Activated CD4-positive, alpha-beta memory T cell treated with anti-CD3 and anti-CD28 coated beads for 36 hours (primary cell): ENCODE measurements around the gene OR4D10. TPM values are rescaled to one million over a fixed set of nuclear protein-coding genes. Genes with fewer than 3 reads are reported as not detected.
"Not testable (repeated sequence)": the region's sequence is repeated elsewhere in the genome, so short reads cannot be mapped to it uniquely, and the experiment has no call there.

Experiments
- CTCF ChIA-PET: fragments of 350-600 bp; sonication (Branson Sonifier 250); formaldehyde crosslinking; loops from one replicate; lab custom pipeline; 2021; ENCODE audit warnings: antibody characterized with exemption, inconsistent platforms; lab: Charles Lee
- POLR2A ChIA-PET: fragments of 350-600 bp; sonication (Branson Sonifier 250); formaldehyde crosslinking; loops from one replicate; lab custom pipeline; 2021; ENCODE audit warnings: antibody characterized with exemption; lab: Charles Lee
- DNase-seq: peaks from one replicate; pipeline ENCODE4 v3.0.0-alpha.2; 2020
- H3K27ac Mint-ChIP-seq: one replicate; pipeline ENCODE4 v1.8.0; 2021; ENCODE audit warnings: mixed read lengths
- H3K27me3 Mint-ChIP-seq: one replicate; pipeline ENCODE4 v1.8.0; 2021; ENCODE audit warnings: mixed read lengths
- H3K36me3 Mint-ChIP-seq: one replicate; pipeline ENCODE4 v1.8.0; 2021; ENCODE audit warnings: mixed read lengths
- H3K4me1 Mint-ChIP-seq: one replicate; pipeline ENCODE4 v1.8.0; 2021; ENCODE audit warnings: low read depth, mixed read lengths
- H3K4me3 Mint-ChIP-seq: one replicate; pipeline ENCODE4 v1.8.0; 2021; ENCODE audit warnings: mild to moderate bottlenecking, mixed read lengths
- H3K9me3 Mint-ChIP-seq: one replicate; pipeline ENCODE4 v1.8.0; 2021; ENCODE audit warnings: mixed read lengths
- intact Hi-C: fragments of 100-400 bp; cut with micrococcal nuclease; formaldehyde crosslinking; loops from one replicate; pipeline ENCODE4 v1.15.1; 2023
- total RNA-seq, 2 experiments: library from RNA; stranded (reverse); gene quantifications; one replicate each; pipeline ENCODE4 v1.2.3, GENCODE V29; 2021

OR4D10 gene
- not detected for total RNA-seq

- Mint-ChIP-seq H3K9me3 (no peaks in the 10 kb centered on the region), H3K36me3 (no peaks in the 10 kb centered on the region), H3K27me3 (peaks cover 5% of the 10 kb centered on the region), H3K27ac (no peak within 1 kb of the TSS), H3K4me3 (no peak within 1 kb of the TSS), H3K4me1 (no peaks in the 10 kb centered on the region)
- intact Hi-C loops, result no loop called here
- ChIA-PET POLR2A (no interaction called here), CTCF (no interaction called here)
- no peak for DNase-seq
These were observed at the start of gene OR4D10 for GRCh38 chr11:59473015-59473414. TSS of gene OR4D10 (plus strand) at chr11:59473315. CDS start at chr11:59477430, 4,115 bp downstream.

GRCh38 chr11:59423835-59424234 lies 49.3 kb upstream of the OR4D10 start:
- Mint-ChIP-seq H3K4me1 (no peaks in the 10 kb centered on the region), H3K36me3 (no peaks in the 10 kb centered on the region), H3K4me3 (no peak overlapping the region), H3K9me3 (no peaks in the 10 kb centered on the region), H3K27ac (no peak overlapping the region), H3K27me3 (no peaks in the 10 kb centered on the region)
- intact Hi-C loops, result no loop called here
- CTCF ChIA-PET, result interaction anchor here (1.3 to 2.2 kb wide), 2 partner anchors 252 to 253 kb away, joined by 5 to 7 read pairs; partner anchors contain the start of gene DTX4
- no peak for DNase-seq
- POLR2A ChIA-PET, result no interaction called here

GRCh38 chr11:59425131-59425530 lies 48.0 kb upstream of the OR4D10 start:
- Mint-ChIP-seq H3K9me3 (no peaks in the 10 kb centered on the region), H3K4me3 (no peak overlapping the region), H3K27me3 (peaks cover 1% of the 10 kb centered on the region), H3K27ac (no peak overlapping the region), H3K36me3 (no peaks in the 10 kb centered on the region), H3K4me1 (no peaks in the 10 kb centered on the region)
- CTCF ChIA-PET, result interaction anchor here (0.7 to 2.2 kb wide), 2 partner anchors 14 to 253 kb away, joined by 3 to 7 read pairs; partner anchors contain the start of gene DTX4
- intact Hi-C loops, result no loop called here
- DNase-seq, result no peak
- POLR2A ChIA-PET, result no interaction called here

GRCh38 chr11:59426361-59427067 lies 46.6 kb upstream of the OR4D10 start, which contains the start of gene OR5A2:
TSS of gene OR5A2 (minus strand) at chr11:59426413. CDS start at chr11:59422953, 3,460 bp downstream.
- Mint-ChIP-seq H3K36me3 (no peaks in the 10 kb centered on the region), H3K27ac (no peak within 1 kb of the TSS), H3K4me3 (no peak within 1 kb of the TSS), H3K9me3 (no peaks in the 10 kb centered on the region), H3K27me3 (peaks cover 1% of the 10 kb centered on the region), H3K4me1 (no peaks in the 10 kb centered on the region)
- CTCF ChIA-PET, result interaction anchor here (0.9 kb wide), 1 partner anchor 254 kb away, joined by 3 read pairs; the partner anchor contains the start of gene DTX4
- intact Hi-C loops, result no loop called here
- POLR2A ChIA-PET, result no interaction called here
- no peak for DNase-seq

- POLR2A ChIA-PET, result no interaction called here
These were observed 46.1 kb upstream of the OR4D10 start for GRCh38 chr11:59427068-59427382.

GRCh38 chr11:59429924-59430516 lies 43.1 kb upstream of the OR4D10 start:
- H3K27ac Mint-ChIP-seq, result no peak overlapping the region
- CTCF ChIA-PET, result interaction anchor here (0.9 to 6.6 kb wide), 10 partner anchors 10 to 272 kb away, joined by 3 to 69 read pairs (median 4); partner anchors contain the start of gene DTX4

More at GRCh38 chr11:59427068-59427382, 46.1 kb upstream of the OR4D10 start:
- CTCF ChIA-PET, result interaction anchor here (0.9 kb wide), 1 partner anchor 255 kb away, joined by 3 read pairs; the partner anchor contains the start of gene DTX4
- Mint-ChIP-seq H3K27me3 (peaks cover 1% of the 10 kb centered on the region), H3K27ac (no peak overlapping the region), H3K4me3 (no peak overlapping the region), H3K9me3 (no peaks in the 10 kb centered on the region), H3K36me3 (no peaks in the 10 kb centered on the region), H3K4me1 (no peaks in the 10 kb centered on the region)
- no peak for DNase-seq
- intact Hi-C loops, result no loop called here

GRCh38 chr11:59436169-59436568 lies 36.9 kb upstream of the OR4D10 start, which contains the start of gene OR5A1:
TSS of gene OR5A1 (plus strand) at chr11:59436469. CDS start at chr11:59443169, 6,700 bp downstream.
- DNase-seq, result no peak
- no peaks in the 10 kb centered on the region for H3K36me3 Mint-ChIP-seq
- POLR2A ChIA-PET, result no interaction called here
- H3K27me3 Mint-ChIP-seq, result no peaks in the 10 kb centered on the region
- H3K4me1 Mint-ChIP-seq, result no peaks in the 10 kb centered on the region
- H3K9me3 Mint-ChIP-seq, result no peaks in the 10 kb centered on the region
- no peak within 1 kb of the TSS for H3K27ac Mint-ChIP-seq
- H3K4me3 Mint-ChIP-seq, result no peak within 1 kb of the TSS
- intact Hi-C loops, result no loop called here
- CTCF ChIA-PET, result interaction anchor here (1.3 to 2.3 kb wide), 2 partner anchors 238 to 265 kb away, joined by 3 to 8 read pairs; partner anchors contain the start of gene DTX4

More at GRCh38 chr11:59429924-59430516, 43.1 kb upstream of the OR4D10 start:
- H3K4me1 Mint-ChIP-seq, result no peaks in the 10 kb centered on the region
- H3K9me3 Mint-ChIP-seq, result no peaks in the 10 kb centered on the region
- DNase-seq, result no peak
- no peak overlapping the region for H3K4me3 Mint-ChIP-seq
- no peaks in the 10 kb centered on the region for H3K36me3 Mint-ChIP-seq
- H3K27me3 Mint-ChIP-seq, result peaks cover 1% of the 10 kb centered on the region
- intact Hi-C loops, result loop anchor here (1.0 kb wide), 3 partner anchors 146 to 259 kb away; no protein-coding TSS in a partner anchor
- POLR2A ChIA-PET, result no interaction called here

GRCh38 chr11:59437770-59438169 lies 35.3 kb upstream of the OR4D10 start:
- Mint-ChIP-seq H3K9me3 (no peaks in the 10 kb centered on the region), H3K4me3 (no peak overlapping the region), H3K27me3 (peaks cover 2% of the 10 kb centered on the region), H3K36me3 (no peaks in the 10 kb centered on the region), H3K4me1 (no peaks in the 10 kb centered on the region), H3K27ac (no peak overlapping the region)
- ChIA-PET CTCF (no interaction called here), POLR2A (no interaction called here)
- intact Hi-C loops, result no loop called here
- DNase-seq, result no peak

GRCh38 chr11:59445624-59446023 lies 27.5 kb upstream of the OR4D10 start:
- CTCF ChIA-PET, DNase-seq, H3K4me3 Mint-ChIP-seq, H3K4me1 Mint-ChIP-seq, H3K27me3 Mint-ChIP-seq, H3K27ac Mint-ChIP-seq, H3K36me3 Mint-ChIP-seq, intact Hi-C loops, H3K9me3 Mint-ChIP-seq, POLR2A ChIA-PET: not testable (repeated sequence)

GRCh38 chr11:59448484-59448883 lies 24.6 kb upstream of the OR4D10 start:
- CTCF ChIA-PET, result no interaction called here
- H3K27me3 Mint-ChIP-seq, result peaks cover 5% of the 10 kb centered on the region

GRCh38 chr11:59456661-59457060 lies 16.5 kb upstream of the OR4D10 start, which contains the start of gene OR4D6:
TSS of gene OR4D6 (plus strand) at chr11:59456961. CDS start at chr11:59456961, 0 bp downstream.
- DNase-seq, result no peak
- Mint-ChIP-seq H3K9me3 (no peaks in the 10 kb centered on the region), H3K27ac (no peak within 1 kb of the TSS), H3K4me1 (no peaks in the 10 kb centered on the region), H3K27me3 (peaks cover 12% of the 10 kb centered on the region), H3K36me3 (no peaks in the 10 kb centered on the region), H3K4me3 (no peak within 1 kb of the TSS)
- POLR2A ChIA-PET, result no interaction called here
- intact Hi-C loops, result no loop called here
- CTCF ChIA-PET, result no interaction called here

More at GRCh38 chr11:59448484-59448883, 24.6 kb upstream of the OR4D10 start:
- no peaks in the 10 kb centered on the region for H3K36me3 Mint-ChIP-seq
- intact Hi-C loops, result no loop called here
- POLR2A ChIA-PET, result no interaction called here
- DNase-seq, result no peak
- no peak overlapping the region for H3K27ac Mint-ChIP-seq
- H3K4me3 Mint-ChIP-seq, result no peak overlapping the region
- H3K9me3 Mint-ChIP-seq, result peaks cover 6% of the 10 kb centered on the region
- no peaks in the 10 kb centered on the region for H3K4me1 Mint-ChIP-seq

GRCh38 chr11:59459916-59460315 lies 13.2 kb upstream of the OR4D10 start:
- no peak overlapping the region for H3K27ac Mint-ChIP-seq
- H3K4me1 Mint-ChIP-seq, result no peaks in the 10 kb centered on the region
- H3K27me3 Mint-ChIP-seq, result peaks cover 21% of the 10 kb centered on the region
- no peaks in the 10 kb centered on the region for H3K36me3 Mint-ChIP-seq
- POLR2A ChIA-PET, result no interaction called here
- no peaks in the 10 kb centered on the region for H3K9me3 Mint-ChIP-seq
- DNase-seq, result no peak
- CTCF ChIA-PET, result no interaction called here
- intact Hi-C loops, result no loop called here
- no peak overlapping the region for H3K4me3 Mint-ChIP-seq
